Mesenchymal stem cell (in vitro differentiated cells and primary cell): Measurements from ENCODE around the gene GRIN2C.

Source experiments
- DNase-seq: peaks from one replicate; pipeline ENCODE4 v3.0.0-alpha.2; 2013
- H2AFZ ChIP-seq: one replicate; pipeline ENCODE4 v1.6.1; 2013; ENCODE audit warnings: low read depth, mild to moderate bottlenecking, control low read depth, inconsistent platforms, low read length, moderate library complexity
- H2AK5ac ChIP-seq: 2 replicates; pipeline ENCODE4 v1.6.1; 2013; ENCODE audit warnings: low read length, moderate library complexity, mild to moderate bottlenecking, inconsistent platforms; ENCODE audit not compliant: severe bottlenecking
- H2BK120ac ChIP-seq: one replicate; pipeline ENCODE4 v1.6.1; 2013; ENCODE audit warnings: low read depth, mild to moderate bottlenecking, inconsistent platforms, low read length, moderate library complexity
- H2BK12ac ChIP-seq, 2 experiments: one replicate each; pipeline ENCODE4 v1.6.1; 2013; ENCODE audit warnings: inconsistent platforms in 2 of 2, low read length in 2 of 2, mild to moderate bottlenecking in 2 of 2, moderate library complexity in 2 of 2, control low read depth in 1 of 2
- H2BK15ac ChIP-seq: one replicate; pipeline ENCODE4 v1.6.1; 2013; ENCODE audit warnings: mild to moderate bottlenecking, low read depth, inconsistent platforms; ENCODE audit not compliant: poor library complexity, severe bottlenecking
- H2BK5ac ChIP-seq: 2 replicates; pipeline ENCODE4 v1.6.1; 2013; ENCODE audit warnings: low read depth, mild to moderate bottlenecking, low read length, control low read depth, inconsistent platforms; ENCODE audit not compliant: poor library complexity, severe bottlenecking
- H3K14ac ChIP-seq, 2 experiments: one replicate each; pipeline ENCODE4 v1.6.1; 2013; ENCODE audit warnings: inconsistent platforms in 2 of 2, low read length in 2 of 2, control low read depth in 1 of 2, mild to moderate bottlenecking in 1 of 2, moderate library complexity in 1 of 2
- H3K18ac ChIP-seq, 2 experiments: one replicate each; pipeline ENCODE4 v1.6.1; 2013; ENCODE audit warnings: inconsistent platforms in 2 of 2, low read length in 2 of 2, control low read depth in 1 of 2, low read depth in 1 of 2, mild to moderate bottlenecking in 1 of 2
- H3K23ac ChIP-seq, 2 experiments: one replicate each; pipeline ENCODE4 v1.6.1; 2013; ENCODE audit warnings: inconsistent platforms in 2 of 2, low read length in 2 of 2, mild to moderate bottlenecking in 2 of 2, moderate library complexity in 2 of 2, control low read depth in 1 of 2
- H3K27ac ChIP-seq: 2 replicates; pipeline ENCODE4 v1.5.1; 2013; ENCODE audit warnings: mild to moderate bottlenecking, moderate library complexity, low read length, control low read depth, inconsistent platforms; ENCODE audit not compliant: poor library complexity, severe bottlenecking
- H3K27me3 ChIP-seq, 2 experiments: 2 replicates each; pipeline versions ENCODE4 v1.6.1 to v1.7.0; 2013; ENCODE audit warnings: low read length in 2 of 2, mild to moderate bottlenecking in 2 of 2, moderate library complexity in 2 of 2, control low read depth in 1 of 2, inconsistent platforms in 1 of 2; ENCODE audit not compliant: control insufficient read depth in 1 of 2, insufficient read depth in 1 of 2
- H3K36me3 ChIP-seq, 2 experiments: 2 replicates each; pipeline versions ENCODE4 v1.6.1 to v1.7.0; 2013; ENCODE audit warnings: low read length in 2 of 2, control low read depth in 1 of 2, inconsistent platforms in 1 of 2, low read depth in 1 of 2, mild to moderate bottlenecking in 1 of 2; ENCODE audit not compliant: insufficient read depth in 2 of 2, control insufficient read depth in 1 of 2
- H3K4ac ChIP-seq, 2 experiments: one replicate each; pipeline ENCODE4 v1.6.1; 2013; ENCODE audit warnings: inconsistent platforms in 2 of 2, low read length in 2 of 2, mild to moderate bottlenecking in 2 of 2, moderate library complexity in 2 of 2, control low read depth in 1 of 2, low read depth in 1 of 2
- H3K4me1 ChIP-seq: 2 replicates; pipeline ENCODE4 v1.6.1; 2013; ENCODE audit warnings: low read depth, low read length, control low read depth; ENCODE audit not compliant: control insufficient read depth, insufficient read depth
- H3K4me2 ChIP-seq: 2 replicates; pipeline ENCODE4 v1.6.1; 2013; ENCODE audit warnings: low read length, mild to moderate bottlenecking, inconsistent platforms; ENCODE audit not compliant: poor library complexity, severe bottlenecking
- H3K4me3 ChIP-seq, 2 experiments: 2 replicates each; pipeline versions ENCODE4 v1.5.1 to v1.7.0; 2013; ENCODE audit warnings: low read length in 2 of 2, mild to moderate bottlenecking in 2 of 2, control low read depth in 1 of 2, low read depth in 1 of 2; ENCODE audit not compliant: insufficient read depth in 1 of 2
- H3K79me1 ChIP-seq: replicated peaks from 2 replicates; pipeline ENCODE4 v1.6.1; 2013; ENCODE audit warnings: mild to moderate bottlenecking, control low read depth, low read length, inconsistent platforms; ENCODE audit not compliant: poor library complexity, severe bottlenecking
- H3K9ac ChIP-seq: 2 replicates; pipeline ENCODE4 v1.7.0; 2013; ENCODE audit warnings: mild to moderate bottlenecking, low read length, moderate library complexity
- H3K9me3 ChIP-seq: 2 replicates; pipeline ENCODE4 v1.7.0; 2013; ENCODE audit warnings: mild to moderate bottlenecking, low read length; ENCODE audit not compliant: control insufficient read depth
- H4K8ac ChIP-seq: one replicate; pipeline ENCODE4 v1.6.1; 2013; ENCODE audit warnings: inconsistent platforms, mild to moderate bottlenecking, low read length, moderate library complexity
- H4K91ac ChIP-seq: one replicate; pipeline ENCODE4 v1.6.1; 2013; ENCODE audit warnings: mild to moderate bottlenecking, low read length, inconsistent platforms
- WGBS: methylation state at CpG from one replicate; pipeline ENCODE4 v1.1.7; 2013; ENCODE audit warnings: mixed read lengths; 5-methylcytosine and 5-hydroxymethylcytosine counted together

GRIN2C gene

DNA sequence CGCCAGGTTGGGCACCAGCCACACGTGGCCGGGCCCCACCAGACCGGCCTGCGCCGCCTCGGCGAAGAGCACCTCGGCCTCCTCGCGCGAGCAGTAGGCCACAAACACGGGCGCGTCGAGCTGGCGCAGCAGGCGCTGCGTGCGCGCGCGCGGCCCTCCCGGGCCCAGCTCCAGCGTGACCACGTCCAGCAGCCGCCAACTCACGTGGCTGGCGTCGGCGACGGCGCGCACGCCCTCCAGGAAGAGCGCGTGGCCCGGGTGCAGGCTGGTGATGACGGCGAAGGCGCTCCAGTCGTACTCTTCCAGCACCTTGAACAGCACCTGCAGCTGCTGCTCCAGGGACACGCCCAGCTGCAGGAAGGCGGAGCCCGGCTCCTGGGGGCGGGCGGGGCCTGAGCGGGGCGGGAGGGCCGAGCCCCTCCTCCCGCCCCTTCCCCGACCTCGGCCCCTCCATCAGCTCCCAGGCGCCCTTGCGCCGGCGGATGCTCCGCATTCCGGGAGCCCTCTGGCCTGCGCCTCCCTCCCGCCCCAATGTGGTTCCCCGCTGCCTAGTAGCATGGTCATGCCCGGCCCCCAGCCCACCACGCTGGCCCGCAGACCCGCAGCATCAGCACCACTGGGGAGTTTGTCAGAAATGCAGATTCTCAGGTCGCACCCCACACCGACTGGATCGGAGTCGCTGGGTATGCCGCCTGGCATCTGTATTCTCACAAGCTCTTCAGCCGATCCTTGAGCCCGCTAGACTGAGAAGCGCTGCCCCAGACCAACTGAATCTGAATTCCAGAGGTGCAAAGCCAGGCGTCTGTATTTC is 7.2 kb downstream of the GRIN2C start:
- H3K4me1 ChIP-seq, result peaks cover 9% of the 10 kb centered on the region
- no peak overlapping the region for H4K91ac ChIP-seq
- no peak overlapping the region for H2BK5ac ChIP-seq
- H3K14ac ChIP-seq, result no peak overlapping the region
- peaks cover 82 to 83% of the 10 kb centered on the region in 2 experiments for H3K27me3 ChIP-seq
- WGBS, result 16% methylated on average over 75 of the region's 76 CpGs
- no peaks in the 10 kb centered on the region for H3K36me3 ChIP-seq
- H3K27ac ChIP-seq, result no peak overlapping the region
- H3K9ac ChIP-seq, result no peak overlapping the region
- H3K9me3 ChIP-seq, result no peaks in the 10 kb centered on the region
- H2AFZ ChIP-seq, result no peak overlapping the region
- peak overlapping the region; percentile 45 for H4K8ac ChIP-seq
- H3K4me3 ChIP-seq, result peak overlapping the region in 1 of 2 experiments; percentile 33
- H3K18ac ChIP-seq, result no peak overlapping the region
- no peak overlapping the region for H2BK120ac ChIP-seq
- H2AK5ac ChIP-seq, result no peak overlapping the region
- H3K23ac ChIP-seq, result peak overlapping the region in 1 of 2 experiments; percentile 63
- no peak overlapping the region for H3K4ac ChIP-seq
- no peak overlapping the region for H2BK15ac ChIP-seq
- no peaks in the 10 kb centered on the region for H3K79me1 ChIP-seq
- H2BK12ac ChIP-seq, result no peak overlapping the region
- peak overlapping the region; percentile 36 for H3K4me2 ChIP-seq
- no peak for DNase-seq

DNA sequence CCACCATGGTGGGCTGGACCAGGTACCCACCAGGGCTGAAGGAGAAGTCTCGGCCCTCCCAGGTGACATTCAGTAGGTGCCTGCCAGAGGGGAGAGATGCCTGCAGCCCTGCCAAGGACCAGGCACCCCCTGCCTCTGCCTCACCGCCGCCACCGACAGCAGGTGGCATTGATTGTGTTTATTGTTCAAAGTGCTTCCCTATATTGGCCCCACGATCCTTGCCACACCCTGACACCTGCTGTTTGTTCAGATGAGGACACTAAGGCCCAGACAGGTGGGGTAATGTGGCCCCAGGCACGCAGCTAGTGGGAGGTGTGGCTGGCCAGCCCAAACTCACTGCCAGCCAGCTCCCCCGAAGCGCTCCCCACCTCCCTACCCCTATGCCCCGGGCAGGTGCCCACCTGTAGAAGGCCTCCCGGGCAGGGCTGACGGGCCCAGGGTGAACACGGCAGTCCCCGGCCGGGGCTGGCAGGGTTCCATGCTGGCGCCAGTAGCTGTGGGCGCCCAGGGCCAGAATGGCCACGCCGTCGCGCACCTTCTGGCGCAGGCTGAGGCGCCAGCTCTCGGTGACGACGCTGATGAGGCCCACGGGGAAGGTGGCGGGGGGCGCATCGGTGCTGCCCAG is 8.0 kb downstream of the GRIN2C start:
- no peak for DNase-seq
- no peak overlapping the region for H3K23ac ChIP-seq
- H3K9me3 ChIP-seq, result no peaks in the 10 kb centered on the region
- no peak overlapping the region for H4K91ac ChIP-seq
- H3K79me1 ChIP-seq, result no peaks in the 10 kb centered on the region
- no peaks in the 10 kb centered on the region for H3K36me3 ChIP-seq
- no peak overlapping the region for H3K4ac ChIP-seq
- H2BK5ac ChIP-seq, result no peak overlapping the region
- H3K4me1 ChIP-seq, result peaks cover 9% of the 10 kb centered on the region
- no peak overlapping the region for H3K9ac ChIP-seq
- no peak overlapping the region for H2AFZ ChIP-seq
- H3K27me3 ChIP-seq, result peaks cover 75 to 79% of the 10 kb centered on the region in 2 experiments
- H2BK12ac ChIP-seq, result no peak overlapping the region
- no peak overlapping the region for H2AK5ac ChIP-seq
- no peak overlapping the region for H4K8ac ChIP-seq
- no peak overlapping the region for H2BK15ac ChIP-seq
- no peak overlapping the region for H3K27ac ChIP-seq
- no peak overlapping the region for H3K4me2 ChIP-seq
- peak overlapping the region in 1 of 2 experiments; percentile 32 for H3K4me3 ChIP-seq
- H3K18ac ChIP-seq, result no peak overlapping the region
- no peak overlapping the region for H3K14ac ChIP-seq
- WGBS, result 82% methylated on average over 29 of the region's 29 CpGs
- no peak overlapping the region for H2BK120ac ChIP-seq

DNA sequence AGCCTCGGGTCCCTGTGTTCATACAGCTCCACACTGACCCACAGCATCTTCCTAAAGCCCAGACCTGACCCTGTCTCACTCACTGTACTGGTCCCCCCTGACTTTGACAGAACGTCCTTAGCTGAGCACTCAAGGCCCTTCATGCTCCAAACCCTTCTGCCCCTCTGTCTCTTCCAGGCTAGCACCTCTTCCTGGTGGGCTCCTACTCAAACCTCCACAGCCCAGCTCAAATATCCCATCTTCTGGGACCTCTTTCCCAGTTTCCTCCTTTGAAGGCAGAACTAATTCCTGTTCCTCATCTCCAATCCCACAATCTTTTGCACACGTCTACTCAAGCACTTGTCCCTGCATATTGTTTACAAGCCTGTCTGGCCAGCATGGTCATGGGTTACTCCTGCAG is 8.8 kb downstream of the GRIN2C start:
- 62% methylated on average over 3 of the region's 3 CpGs for WGBS
- no peak overlapping the region for H2BK12ac ChIP-seq
- no peak overlapping the region for H2AFZ ChIP-seq
- no peak overlapping the region for H2BK15ac ChIP-seq
- H3K27ac ChIP-seq, result no peak overlapping the region
- no peak overlapping the region for H2AK5ac ChIP-seq
- H3K9me3 ChIP-seq, result no peaks in the 10 kb centered on the region
- no peak overlapping the region for H3K4me2 ChIP-seq
- H3K36me3 ChIP-seq, result no peaks in the 10 kb centered on the region
- no peak overlapping the region for H4K8ac ChIP-seq
- no peaks in the 10 kb centered on the region for H3K79me1 ChIP-seq
- no peak overlapping the region for H2BK5ac ChIP-seq
- no peak overlapping the region for H3K4me3 ChIP-seq
- no peak overlapping the region for H3K9ac ChIP-seq
- H3K27me3 ChIP-seq, result peaks cover 70 to 79% of the 10 kb centered on the region in 2 experiments
- no peak overlapping the region for H4K91ac ChIP-seq
- H3K4ac ChIP-seq, result no peak overlapping the region
- no peak for DNase-seq
- no peak overlapping the region for H3K14ac ChIP-seq
- no peak overlapping the region for H3K23ac ChIP-seq
- H3K18ac ChIP-seq, result no peak overlapping the region
- no peak overlapping the region for H2BK120ac ChIP-seq
- H3K4me1 ChIP-seq, result peaks cover 9% of the 10 kb centered on the region

DNA sequence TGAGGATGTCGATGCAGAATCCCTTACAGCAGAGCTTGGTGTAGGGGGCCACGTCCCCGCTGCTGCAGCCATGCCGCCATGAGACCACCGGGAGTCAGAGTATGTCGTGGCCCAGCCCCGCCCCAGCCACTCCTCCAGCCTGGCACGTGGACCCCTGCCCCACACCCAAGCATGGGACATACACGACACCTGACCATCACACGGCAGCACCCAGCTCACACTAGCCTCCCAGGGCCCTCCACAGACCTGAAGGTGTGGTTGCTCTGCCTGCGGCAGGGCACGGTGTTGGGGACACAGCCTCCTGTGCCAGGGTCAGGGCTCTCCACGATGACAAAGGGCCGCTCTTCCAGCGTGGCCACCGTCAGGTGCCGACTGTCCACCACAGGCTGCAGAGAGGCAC is 9.4 kb downstream of the GRIN2C start:
- Histone ChIP-seq H3K9ac (no peak overlapping the region), H2BK12ac (no peak overlapping the region), H3K4ac (no peak overlapping the region), H2AK5ac (no peak overlapping the region), H3K14ac (no peak overlapping the region), H2BK15ac (no peak overlapping the region), H3K27me3 (peaks cover 68 to 78% of the 10 kb centered on the region in 2 experiments), H4K8ac (no peak overlapping the region), H3K23ac (no peak overlapping the region), H3K9me3 (no peaks in the 10 kb centered on the region), H4K91ac (no peak overlapping the region), H2BK5ac (no peak overlapping the region), H2AFZ (no peak overlapping the region), H3K4me3 (no peak overlapping the region), H3K79me1 (no peaks in the 10 kb centered on the region), H3K27ac (no peak overlapping the region), H3K4me1 (peaks cover 9% of the 10 kb centered on the region), H3K4me2 (no peak overlapping the region), H3K18ac (no peak overlapping the region), H2BK120ac (no peak overlapping the region), H3K36me3 (no peaks in the 10 kb centered on the region)
- 89% methylated on average over 17 of the region's 17 CpGs for WGBS
- no peak for DNase-seq
